CD4-positive, alpha-beta T cell treated with Interferon gamma for 1 hour (primary cell): ENCODE results near the gene CFAP97D2.
"Not testable (repeated sequence)": the region's sequence is repeated elsewhere in the genome, so short reads cannot be mapped to it uniquely, and the experiment has no call there.

Source experiments
- DNase-seq: peaks from one replicate; pipeline ENCODE4 v3.0.0-alpha.2; 2020

Gene CFAP97D2

DNA sequence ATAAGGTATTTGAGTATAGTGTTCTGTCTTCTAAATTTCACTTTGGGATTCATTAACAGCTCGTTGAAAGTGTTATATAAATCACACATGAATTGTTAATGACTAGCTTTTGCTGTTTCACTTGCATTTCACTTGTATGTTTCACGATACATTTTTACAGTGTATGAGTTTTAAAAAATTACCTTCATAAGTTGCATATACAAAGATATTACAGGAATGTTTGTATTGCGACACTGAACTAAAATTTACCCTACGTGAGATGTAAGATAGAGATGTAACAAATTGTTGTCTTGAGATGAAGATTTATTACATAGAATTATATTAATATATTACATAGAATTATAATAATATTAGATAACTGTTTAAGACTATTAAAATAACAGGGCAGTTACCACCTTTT, 57.2 kb downstream of the CFAP97D2 start:
- DNase-seq = no peak

DNA sequence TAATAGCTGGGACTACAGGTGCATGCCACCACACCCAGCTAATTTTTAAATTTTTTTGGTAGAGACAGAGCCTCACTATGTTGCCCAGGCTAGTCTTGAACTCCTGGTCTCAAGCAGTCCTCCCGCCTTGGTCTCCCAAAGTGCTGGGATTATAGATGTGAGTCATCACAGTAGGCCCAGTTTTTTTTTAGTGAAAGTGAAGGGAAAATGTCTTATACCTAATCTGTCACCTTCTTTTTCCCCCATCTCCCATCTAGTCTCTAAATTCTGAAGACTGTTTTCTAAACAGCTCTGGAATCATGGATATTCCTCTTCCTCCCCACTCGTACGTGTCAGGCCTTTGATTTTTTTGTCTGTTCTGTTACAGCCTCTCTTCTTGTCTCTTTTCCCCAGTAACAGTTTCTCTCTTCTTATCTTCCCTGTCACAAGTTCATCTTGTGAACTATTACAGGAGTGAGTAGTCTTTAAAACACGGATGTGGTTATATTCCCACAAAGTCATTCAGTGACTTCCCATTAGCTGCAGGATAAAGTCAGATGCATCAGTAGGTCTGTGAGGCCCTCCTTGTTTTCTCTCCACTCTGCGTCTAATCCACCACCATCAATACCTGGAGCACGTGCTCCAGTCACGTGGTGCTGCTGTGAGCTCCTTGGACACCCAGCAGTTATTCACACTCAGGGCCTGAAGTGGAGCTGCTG, 58.5 kb downstream of the CFAP97D2 start:
- DNase-seq = no peak

DNA sequence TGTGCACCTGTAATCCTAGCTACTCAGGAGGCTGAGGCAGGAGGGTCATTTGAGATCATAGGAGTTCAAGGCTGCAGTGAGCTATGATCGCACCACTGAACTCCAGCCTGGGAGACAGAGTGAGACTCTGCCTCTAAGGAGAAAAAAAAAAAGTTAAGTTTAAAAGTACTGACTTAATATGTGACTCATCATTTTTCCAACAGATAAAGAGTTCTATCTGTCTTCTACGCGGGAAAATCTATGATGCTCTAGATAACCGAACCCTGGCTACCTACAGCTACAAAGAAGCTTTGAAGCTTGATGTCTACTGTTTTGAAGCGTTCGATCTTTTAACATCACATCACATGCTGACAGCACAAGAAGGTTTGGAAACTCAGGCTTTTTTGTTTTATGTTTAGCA, 62.9 kb downstream of the CFAP97D2 start:
- no peak for DNase-seq

DNA sequence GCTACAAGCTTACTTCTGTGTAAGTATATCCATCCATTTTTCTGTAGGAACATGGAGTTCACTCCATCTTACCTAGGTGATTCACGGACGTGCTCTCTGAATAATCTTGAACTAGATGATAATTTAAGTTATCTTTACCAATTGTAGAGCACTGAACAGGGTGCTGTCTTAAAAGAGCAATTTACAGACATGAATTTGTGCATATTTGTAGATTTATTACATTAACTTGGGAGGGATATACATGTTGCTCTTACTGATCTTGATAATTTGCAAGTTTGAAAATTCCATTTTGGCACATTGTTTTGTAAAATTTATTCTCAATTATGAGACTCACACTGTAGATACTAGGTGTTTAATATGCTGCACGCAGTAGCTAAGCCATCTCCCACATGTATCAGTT, 64.9 kb downstream of the CFAP97D2 start:
- no peak for DNase-seq

DNA sequence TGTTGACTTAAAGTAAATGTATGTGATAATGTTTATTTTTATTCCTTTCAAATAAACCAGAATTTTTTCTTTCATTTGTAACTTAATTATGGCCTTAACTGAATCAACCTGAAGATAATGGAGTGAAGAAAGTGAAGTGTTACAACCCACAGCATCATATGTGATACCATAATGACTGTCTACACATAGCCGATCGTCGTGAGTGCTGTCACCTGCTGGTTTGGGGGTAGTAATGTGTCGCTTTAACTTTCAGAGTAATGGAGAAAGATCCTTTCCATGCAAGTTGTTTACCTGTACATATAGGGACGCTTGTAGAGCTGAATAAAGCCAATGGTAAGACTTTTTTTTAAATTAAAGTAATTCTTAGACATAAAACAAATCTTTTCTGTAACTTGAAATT, 65.6 kb downstream of the CFAP97D2 start:
- no peak for DNase-seq

DNA sequence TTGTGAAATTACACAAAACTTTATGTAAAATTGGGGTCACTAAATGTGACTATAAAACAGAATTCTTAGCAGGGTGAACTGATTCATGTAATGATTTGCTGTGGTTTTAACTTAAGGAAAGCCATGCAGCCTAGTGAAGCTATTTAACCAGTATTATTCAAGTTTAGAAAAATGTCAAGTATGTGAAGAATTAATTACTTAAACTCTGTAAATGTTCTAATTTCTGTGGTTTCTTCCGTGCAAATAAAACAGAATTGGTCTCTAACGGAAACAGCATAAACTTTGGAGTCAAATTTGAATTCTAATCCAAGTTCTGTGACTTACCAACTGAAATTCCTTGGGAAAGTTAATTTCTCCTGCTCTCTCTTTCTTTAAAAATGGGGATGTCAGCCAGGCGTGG, 69.0 kb downstream of the CFAP97D2 start:
- no peak for DNase-seq

DNA sequence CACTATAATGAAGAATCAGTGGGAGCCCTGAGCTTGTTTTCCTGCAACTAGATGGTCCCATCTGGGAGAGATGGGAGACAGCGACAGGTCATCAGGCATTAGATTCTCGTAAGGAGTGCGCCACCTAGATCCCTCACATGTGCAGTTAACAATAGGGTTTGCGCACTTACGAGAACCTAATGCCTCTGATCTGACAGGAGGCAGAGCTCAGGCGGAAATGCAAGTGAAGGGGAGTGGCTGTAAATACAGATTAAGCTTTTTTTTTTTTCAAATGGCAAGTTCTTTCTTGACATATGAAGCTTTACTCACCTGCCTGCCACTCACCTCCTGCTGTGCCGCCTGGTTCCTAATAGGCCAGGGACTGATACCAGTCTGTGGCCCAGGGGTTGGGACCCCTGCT, 70.0 kb downstream of the CFAP97D2 start:
- DNase-seq = no peak

DNA sequence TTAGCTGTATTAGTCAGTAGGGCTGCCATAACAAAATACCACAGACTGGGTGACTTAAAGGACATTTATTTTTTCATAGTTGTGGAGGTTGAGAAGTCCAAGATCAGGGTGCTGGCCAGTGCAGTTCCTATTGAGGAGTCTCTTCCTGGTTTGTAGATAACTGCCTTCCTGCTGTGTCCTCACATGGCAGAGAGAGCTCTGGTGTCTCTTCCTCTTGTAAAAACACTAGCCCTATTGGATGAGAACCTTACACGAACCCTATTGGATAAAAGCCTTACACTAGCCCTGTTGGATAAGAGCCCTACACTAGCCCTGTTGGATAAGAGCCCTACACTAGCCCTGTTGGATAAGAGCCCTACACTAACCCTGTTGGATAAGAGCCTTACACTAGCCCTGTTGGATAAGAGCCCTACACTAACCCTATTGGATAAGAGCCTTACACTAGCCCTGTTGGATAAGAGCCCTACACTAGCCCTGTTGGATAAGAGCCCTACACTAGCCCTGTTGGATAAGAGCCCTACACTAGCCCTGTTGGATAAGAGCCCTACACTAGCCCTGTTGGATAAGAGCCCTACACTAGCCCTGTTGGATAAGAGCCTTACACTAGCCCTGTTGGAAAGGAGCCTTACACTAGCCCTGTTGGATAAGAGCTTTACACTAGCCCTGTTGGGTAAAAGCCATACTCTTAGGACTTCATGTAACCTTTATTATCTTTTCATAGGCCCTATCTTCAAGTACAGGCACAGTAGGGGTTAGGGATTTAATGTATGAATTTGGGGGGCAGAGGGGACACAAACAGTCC, 72.8 kb downstream of the CFAP97D2 start:
- DNase-seq = not testable (repeated sequence)

DNA sequence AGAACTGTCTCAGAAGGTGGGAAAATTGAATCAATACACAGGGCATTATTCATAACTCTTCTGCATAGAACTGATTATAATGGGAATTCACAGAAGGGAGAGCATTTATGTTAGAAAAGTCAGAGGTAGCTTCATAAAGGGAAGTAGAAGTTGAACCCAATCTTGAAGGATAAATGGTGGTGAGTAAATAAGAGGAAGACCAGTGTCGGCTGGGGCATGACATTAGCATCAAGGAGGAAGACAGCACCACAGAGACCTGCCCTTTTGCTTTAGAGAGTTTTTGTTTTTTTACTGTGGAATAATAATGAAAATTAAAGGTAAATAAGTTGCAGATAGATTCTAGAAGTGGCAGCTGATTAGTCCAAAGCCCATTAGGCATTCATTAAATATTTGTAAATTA, 77.5 kb downstream of the CFAP97D2 start:
- no peak for DNase-seq

DNA sequence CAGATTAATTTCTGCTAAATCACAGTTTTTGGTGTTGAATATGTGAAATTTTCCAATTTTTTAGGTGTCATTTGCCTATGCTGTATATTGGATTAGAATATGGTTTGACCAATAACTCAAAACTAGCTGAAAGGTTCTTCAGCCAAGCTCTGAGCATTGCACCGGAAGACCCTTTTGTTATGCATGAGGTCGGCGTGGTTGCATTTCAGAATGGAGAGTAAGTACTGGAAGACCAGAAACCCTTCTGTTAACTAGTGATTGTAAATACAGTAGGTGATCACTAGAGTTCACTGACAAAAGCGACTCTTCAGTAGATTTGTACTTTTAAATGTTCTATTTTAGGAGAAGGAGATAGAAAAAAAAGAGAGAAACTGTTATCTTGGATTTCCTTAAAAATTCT, 78.0 kb downstream of the CFAP97D2 start:
- DNase-seq = no peak

DNA sequence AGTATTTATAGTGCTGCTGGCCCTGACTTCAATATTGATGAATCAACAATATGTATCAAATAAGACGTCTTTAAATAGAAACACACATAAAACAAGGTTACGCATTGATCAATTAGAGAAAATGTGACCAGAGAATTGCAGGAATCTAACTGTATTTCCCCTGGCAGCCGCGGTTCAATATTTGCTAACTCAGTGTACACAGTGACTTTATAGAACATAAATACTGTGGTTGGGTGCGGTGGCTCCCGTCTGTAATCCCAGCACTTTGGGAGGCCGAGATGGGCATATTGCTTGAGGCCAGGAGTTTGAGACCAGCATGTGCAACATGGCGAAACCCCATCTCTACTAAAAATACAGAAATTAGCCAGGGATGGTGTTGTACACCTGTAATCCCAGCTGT, 79.5 kb downstream of the CFAP97D2 start:
- no peak for DNase-seq

DNA sequence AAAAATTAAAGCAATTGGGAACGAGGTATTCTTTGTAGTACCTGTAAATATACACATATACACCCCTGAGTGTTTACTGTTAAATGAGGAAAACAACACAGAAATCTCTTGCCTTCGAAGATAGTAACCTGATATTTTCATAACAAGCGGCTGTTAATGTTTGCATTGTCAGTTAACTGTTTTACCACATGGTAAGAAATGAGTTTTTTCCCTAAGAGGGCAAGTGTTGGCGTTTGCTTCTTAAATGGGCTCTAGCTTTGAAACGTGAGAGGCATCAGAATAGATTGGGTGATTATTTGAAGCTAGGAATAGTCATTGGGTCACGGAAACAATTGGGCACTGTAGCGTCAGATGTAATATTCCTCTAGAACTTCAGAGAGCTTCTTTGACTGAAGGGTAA, 80.3 kb downstream of the CFAP97D2 start:
- no peak for DNase-seq

DNA sequence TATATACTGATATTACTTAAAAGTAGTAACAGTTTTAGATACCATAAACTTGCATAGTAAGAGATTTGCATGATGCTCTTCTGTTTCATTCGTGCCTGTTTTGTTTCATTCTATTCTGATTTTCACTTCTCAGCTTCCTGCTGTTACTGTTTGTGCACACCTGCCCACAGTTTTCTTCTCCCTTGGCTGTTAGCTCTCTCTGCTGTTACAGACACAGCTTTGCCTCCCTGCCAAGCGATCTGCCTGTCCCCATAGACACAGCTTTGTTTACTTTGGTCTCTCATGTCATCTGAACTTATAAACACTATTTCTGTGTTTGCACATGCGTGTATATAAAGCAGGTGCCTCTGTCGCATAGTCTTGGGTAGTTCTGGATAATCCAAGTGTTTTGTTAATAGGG, 80.9 kb downstream of the CFAP97D2 start:
- no peak for DNase-seq

DNA sequence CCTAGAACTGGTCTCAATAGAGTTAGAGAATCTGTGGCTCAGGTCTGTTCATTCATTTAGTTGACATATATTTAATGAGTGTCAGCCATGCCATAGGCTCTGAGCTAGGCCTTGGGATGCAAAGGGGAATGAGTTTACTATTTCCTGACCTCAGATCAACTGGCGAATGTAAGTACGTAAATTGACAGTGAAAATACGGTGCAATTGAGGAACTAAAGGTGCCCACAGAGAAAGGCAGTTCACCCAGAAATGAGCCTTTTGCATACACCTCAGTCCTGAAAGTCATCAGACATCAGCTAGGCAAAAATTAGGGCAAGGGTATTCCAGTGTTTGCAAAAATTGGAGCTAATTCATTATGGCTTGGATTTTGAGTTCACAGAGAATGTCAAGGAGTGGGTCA, 81.8 kb downstream of the CFAP97D2 start:
- no peak for DNase-seq

DNA sequence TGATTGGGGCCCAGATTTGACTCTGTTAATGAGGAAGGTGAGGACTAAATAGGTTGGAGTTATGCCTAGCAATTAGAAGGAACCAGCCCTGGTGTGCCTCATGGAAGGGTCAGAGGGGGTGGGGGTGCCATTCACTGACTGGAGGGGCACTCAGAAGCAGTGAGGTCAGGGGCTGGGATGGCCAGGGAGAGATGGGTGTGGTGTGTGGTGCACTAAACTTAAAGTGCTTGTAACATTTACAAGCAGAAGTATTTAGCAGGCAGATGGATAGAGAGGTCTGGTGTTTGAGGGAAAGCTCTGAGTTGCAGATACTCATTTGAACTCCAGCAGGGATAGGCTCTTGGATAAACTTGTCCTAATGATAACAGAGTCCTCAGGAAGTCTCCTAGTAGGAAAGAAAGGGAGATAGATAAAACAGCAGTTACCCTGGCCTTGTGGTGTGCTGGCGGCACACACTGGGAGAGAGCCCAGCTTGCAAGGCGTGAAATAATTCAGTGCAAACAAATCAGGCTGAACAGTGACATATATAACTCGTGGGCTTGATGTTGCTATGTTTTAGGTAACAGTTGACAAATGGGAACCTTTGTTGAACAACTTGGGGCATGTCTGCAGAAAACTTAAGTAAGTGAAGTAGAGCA, 82.4 kb downstream of the CFAP97D2 start:
- DNase-seq = no peak

DNA sequence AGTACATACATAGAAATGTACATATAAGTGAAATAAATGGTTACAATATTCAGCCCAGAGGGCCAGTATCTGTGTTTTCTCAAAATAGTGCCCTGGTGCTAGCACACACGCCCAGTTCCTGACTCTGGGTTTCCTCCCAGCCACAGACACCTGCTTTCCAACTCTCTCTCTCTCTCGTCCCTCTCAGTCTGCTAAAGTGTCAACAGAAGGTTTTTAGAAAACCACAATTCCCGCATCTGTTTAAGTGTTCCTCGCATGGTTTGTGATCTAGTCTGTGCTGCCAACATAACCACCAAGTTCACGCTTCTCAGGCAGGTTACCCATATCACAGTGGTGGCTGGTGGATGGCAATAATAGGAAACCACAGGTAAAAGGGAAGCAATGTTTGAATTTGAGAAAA, 84.5 kb downstream of the CFAP97D2 start:
- peak; percentile 33 for DNase-seq

DNA sequence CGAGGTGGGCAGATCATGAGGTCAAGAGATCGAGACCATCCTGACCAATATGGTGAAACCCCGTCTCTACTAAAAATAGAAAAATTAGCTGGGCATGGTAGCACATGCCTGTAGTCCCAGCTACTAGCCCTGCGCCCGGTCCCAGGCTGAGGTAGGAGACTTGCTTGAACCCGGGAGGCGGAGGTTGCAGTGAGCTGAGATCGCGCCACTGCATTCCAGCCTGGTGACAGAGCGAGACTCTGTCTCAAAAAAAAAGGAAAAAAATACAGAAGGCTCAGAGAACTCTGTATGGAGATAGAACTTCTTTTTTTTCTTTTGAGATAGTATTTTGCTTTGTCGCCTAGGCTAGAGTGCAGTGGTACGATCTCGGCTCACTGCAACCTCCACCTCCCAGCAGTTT, 85.3 kb downstream of the CFAP97D2 start:
- not testable (repeated sequence) for DNase-seq

DNA sequence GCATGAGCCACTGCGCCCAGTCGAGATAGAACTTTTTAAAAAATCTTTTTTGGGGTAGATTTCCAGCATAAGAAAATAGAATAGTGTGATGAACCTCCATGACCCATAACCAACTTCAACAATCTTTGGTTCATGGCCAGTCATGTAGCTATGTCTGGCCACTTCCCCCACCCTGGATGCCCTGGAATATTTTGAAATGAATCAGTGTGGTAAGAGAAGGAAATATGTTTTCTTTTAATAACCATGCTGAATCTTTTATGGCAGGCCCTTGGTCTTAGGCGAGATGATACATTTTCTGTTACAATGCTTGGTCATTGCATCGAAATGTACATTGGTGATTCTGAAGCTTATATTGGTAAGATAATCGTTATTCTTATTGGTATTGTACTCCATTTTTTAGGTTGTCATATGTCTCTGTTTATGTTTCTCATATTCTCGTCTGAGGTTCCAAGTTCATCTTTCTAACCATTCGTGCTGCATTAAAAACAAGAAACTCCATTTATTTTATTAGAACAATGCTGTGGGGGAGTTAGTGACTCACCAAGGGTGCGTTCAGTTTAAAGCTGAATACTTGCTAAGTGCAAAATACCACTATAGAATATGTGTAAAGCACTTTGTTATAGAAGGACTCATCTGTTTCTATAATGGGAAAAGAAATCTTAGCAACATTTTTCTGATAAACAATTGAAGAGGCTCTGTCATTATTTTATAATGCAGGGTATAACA, 86.0 kb downstream of the CFAP97D2 start:
- no peak for DNase-seq

DNA sequence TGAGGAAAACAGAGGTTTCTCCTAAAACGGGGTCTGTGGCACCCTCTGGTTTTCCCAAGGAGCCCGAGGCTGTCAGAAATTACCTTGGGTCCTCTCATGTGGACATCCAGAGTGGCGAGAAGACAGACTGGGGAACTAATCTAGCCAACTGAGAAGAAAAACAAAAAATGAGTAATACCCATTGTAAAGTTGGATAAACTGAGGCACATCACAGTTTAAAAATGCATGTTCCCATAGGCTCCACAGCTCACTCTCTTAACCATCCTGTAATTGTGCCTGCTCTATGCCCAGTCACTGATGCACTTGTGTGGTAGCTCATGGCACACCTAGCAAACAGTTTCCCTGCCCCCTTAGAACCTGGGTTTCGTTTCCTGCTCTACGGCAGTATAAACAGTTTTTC, 87.2 kb downstream of the CFAP97D2 start:
- DNase-seq = no peak

DNA sequence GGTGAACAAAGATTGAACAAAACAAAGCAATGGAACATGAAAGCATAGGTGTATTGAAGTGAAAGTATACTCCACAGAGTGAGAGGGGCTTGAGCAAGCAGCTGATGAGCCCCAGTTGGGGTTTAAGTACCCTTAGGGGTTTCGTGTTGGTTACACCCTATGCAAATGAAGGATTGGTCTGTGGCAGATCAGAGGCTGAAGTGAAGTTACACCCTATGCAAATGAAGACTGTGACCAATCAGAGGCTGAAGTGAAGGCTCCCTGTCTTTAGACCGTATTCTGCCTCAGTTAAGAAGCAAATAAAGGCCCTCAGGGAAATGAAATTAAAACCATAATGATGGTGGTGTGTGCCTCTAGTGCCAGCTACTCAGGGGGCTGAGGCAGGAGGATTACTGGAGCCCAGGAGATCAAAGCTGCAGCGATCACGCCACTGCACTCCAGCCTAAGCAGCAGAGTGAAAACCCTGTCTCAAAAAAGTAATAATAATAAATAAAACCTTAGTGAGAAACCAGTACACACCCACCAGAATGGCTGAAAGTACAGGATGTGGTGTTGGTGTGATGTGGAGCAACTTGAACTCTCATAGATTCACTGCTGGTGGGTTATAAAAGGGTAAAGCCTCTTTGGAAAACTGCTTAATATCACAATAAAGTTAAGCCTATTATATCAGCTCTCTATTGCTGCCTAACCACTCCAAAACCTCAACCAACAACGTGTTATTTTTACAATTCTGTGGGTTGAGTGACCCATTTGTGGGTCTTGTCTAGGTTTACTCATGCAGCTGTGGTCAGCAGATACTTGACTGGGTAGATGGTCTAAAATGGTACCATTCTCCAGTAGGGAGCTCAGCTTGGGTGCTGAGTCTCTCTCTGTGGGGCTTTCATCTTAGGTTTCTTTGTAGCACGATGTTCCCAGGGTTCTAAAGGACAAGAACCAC, 89.6 kb downstream of the CFAP97D2 start:
- no peak for DNase-seq

DNA sequence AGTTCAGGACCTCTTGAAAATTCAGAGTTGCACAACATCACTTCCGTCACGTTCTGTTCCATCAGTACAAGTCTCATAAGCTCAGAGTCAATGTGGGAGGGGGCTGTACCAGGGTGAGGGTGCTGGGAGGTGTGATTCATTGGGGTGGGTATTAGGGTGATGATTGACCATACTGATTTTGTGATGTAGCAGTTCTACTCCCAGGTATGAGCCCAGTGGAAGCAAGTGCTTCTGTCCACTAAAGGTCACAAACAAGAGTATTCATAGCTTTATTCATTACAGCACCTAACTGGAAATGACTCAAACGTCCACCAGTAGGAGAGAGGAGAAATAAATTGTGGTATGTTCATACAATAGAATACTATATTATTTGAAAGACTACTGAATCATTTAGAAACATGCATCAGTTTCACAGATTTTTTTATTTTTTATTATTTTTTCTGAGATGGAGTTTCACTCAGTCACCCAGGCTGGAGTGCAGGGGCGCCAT, 90.3 kb downstream of the CFAP97D2 start:
- no peak for DNase-seq
